Activated B cell treated with CpG ODN at 0.5 μM for 24 hours (primary cell): ENCODE results near the gene FAM110D. TPM values are rescaled to one million over a fixed set of nuclear protein-coding genes. Genes with fewer than 3 reads are reported as not detected.

Source experiments
- ATAC-seq: fragments of 200-7000 bp; cut with Tn5 transposase; one replicate; pipeline ENCODE4 v1.10.0; 2021; ENCODE audit warnings: low read depth, mild to moderate bottlenecking, moderate library complexity
- CTCF ChIA-PET: fragments of 350-600 bp; sonication (Branson Sonifier 250); formaldehyde crosslinking; loops from one replicate; lab custom pipeline; 2021; ENCODE audit warnings: antibody characterized with exemption; lab: Charles Lee
- POLR2A ChIA-PET: fragments of 350-600 bp; sonication (Branson Sonifier 250); formaldehyde crosslinking; loops from one replicate; lab custom pipeline; 2021; ENCODE audit warnings: antibody characterized with exemption; lab: Charles Lee
- DNase-seq: peaks from one replicate; pipeline ENCODE4 v3.0.0; 2022
- H3K27ac Mint-ChIP-seq: one replicate; pipeline ENCODE4 v1.8.0; 2020; ENCODE audit warnings: mixed read lengths
- H3K27me3 Mint-ChIP-seq: one replicate; pipeline ENCODE4 v1.8.0; 2021; ENCODE audit warnings: mixed read lengths
- H3K36me3 Mint-ChIP-seq: one replicate; pipeline ENCODE4 v1.8.0; 2021; ENCODE audit warnings: low read depth, mixed read lengths
- H3K4me1 Mint-ChIP-seq: one replicate; pipeline ENCODE4 v1.8.0; 2021; ENCODE audit warnings: mixed read lengths
- H3K4me3 Mint-ChIP-seq: one replicate; pipeline ENCODE4 v1.8.0; 2020; ENCODE audit warnings: mild to moderate bottlenecking, mixed read lengths
- H3K9me3 Mint-ChIP-seq: one replicate; pipeline ENCODE4 v1.8.0; 2020; ENCODE audit warnings: mixed read lengths
- intact Hi-C: fragments of 100-400 bp; cut with micrococcal nuclease; formaldehyde crosslinking; loops from one replicate; pipeline ENCODE4 v1.15.1; 2024
- total RNA-seq: library from RNA; stranded (reverse); gene quantifications from 2 replicates; pipeline ENCODE4 v1.2.3, GENCODE V29; 2022
- TF ChIP-seq, protein P1 (sequence below): fragments of 200-600 bp; IDR thresholded peaks from one replicate; pipeline ENCODE4 v1.8.0; 2022; ENCODE audit warnings: antibody characterized with exemption, mild to moderate bottlenecking

FAM110D gene
- total RNA-seq, 1 donor from 2014 or later, result not detected

DNA sequence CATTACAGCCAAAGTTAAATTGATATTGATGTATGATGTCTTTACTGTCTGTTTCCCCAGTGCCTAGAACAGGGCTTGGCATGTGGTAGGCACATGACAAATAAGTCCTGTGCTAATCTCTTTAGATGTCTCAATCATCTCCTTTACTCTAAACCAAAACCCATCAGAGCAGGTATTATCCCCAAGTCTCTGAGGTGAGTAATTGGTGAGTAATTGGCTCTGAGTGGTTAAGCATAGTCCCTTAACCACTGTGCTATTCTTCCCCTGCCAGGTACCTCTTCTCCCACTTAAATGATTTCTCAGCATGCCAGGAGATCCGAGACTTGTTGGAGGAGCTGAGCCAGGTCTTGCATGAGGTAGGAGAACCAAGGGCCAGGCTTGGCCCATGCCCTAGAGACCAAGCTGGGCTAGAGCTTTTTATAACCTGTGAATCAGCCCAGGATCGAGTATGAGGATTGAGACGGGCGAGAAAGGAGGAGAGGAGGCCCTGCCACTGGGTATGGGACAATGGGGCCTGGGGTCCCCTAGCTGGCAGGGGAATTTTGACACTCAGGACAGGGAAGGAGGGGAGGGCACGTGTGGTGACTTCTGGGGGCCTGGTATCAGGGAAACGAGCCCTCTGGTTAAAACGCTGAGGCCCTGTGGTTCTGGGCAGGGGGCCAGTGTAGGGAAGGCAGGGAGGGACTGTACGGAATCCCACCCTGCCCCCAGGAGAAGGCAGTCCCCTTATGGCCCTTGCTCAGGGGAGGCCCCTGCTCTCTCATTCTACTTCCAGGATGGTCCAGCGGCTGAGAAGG, 22.9 kb downstream of the FAM110D start:
- ChIA-PET POLR2A (no interaction called here), CTCF (no interaction called here)
- Mint-ChIP-seq H3K27ac (no peak overlapping the region), H3K9me3 (no peaks in the 10 kb centered on the region), H3K27me3 (no peaks in the 10 kb centered on the region), H3K4me1 (no peaks in the 10 kb centered on the region), H3K36me3 (no peaks in the 10 kb centered on the region), H3K4me3 (no peak overlapping the region)
- intact Hi-C loops, result no loop called here
- DNase-seq (no peak), ATAC-seq (no peak)
- TF ChIP-seq, protein P1, sequence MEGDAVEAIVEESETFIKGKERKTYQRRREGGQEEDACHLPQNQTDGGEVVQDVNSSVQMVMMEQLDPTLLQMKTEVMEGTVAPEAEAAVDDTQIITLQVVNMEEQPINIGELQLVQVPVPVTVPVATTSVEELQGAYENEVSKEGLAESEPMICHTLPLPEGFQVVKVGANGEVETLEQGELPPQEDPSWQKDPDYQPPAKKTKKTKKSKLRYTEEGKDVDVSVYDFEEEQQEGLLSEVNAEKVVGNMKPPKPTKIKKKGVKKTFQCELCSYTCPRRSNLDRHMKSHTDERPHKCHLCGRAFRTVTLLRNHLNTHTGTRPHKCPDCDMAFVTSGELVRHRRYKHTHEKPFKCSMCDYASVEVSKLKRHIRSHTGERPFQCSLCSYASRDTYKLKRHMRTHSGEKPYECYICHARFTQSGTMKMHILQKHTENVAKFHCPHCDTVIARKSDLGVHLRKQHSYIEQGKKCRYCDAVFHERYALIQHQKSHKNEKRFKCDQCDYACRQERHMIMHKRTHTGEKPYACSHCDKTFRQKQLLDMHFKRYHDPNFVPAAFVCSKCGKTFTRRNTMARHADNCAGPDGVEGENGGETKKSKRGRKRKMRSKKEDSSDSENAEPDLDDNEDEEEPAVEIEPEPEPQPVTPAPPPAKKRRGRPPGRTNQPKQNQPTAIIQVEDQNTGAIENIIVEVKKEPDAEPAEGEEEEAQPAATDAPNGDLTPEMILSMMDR, result no peak

DNA sequence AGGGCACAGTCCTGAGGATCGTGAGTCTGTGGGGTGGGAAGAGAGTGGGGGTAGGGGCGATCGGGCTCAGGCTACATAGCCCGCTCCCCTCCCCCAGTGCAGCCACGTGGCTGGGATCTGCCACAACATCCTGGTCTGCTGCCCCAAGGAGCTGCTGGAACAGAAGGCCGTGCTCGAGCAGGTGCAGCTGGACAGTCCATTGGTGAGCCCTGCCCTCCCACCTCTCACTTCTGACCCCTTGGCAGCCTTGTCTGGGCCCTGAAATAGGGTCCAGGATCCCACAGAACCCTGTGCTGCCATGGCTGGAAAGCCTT, 23.5 kb downstream of the FAM110D start:
- Mint-ChIP-seq H3K4me3 (no peak overlapping the region), H3K4me1 (no peaks in the 10 kb centered on the region), H3K27ac (no peak overlapping the region), H3K36me3 (no peaks in the 10 kb centered on the region), H3K9me3 (no peaks in the 10 kb centered on the region), H3K27me3 (no peaks in the 10 kb centered on the region)
- POLR2A ChIA-PET, result no interaction called here
- intact Hi-C loops, result no loop called here
- CTCF ChIA-PET, result no interaction called here
- TF ChIP-seq, protein P1, result no peak
- no peak for ATAC-seq
- no peak for DNase-seq

DNA sequence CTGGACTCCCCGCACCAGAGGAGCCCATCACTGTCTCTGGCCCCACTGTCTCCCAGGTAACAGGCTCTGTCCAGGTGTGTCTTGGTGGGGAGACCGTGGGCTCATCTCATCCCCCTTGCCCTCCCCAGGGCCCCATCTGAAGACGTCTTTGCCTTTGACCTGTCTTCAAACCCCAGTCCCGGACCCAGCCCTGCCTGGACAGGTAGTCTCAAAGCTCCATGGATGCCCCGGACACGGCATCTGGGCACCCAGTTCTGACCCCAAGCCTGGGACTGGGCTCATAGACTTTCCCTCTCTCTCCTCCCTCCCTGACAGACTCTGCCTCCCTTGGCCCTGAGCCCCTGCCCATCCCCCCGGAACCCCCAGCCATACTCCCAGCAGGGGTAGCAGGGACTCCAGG, 25.2 kb downstream of the FAM110D start:
- H3K4me1 Mint-ChIP-seq, result no peaks in the 10 kb centered on the region
- H3K27me3 Mint-ChIP-seq, result no peaks in the 10 kb centered on the region
- ChIA-PET CTCF (no interaction called here), POLR2A (no interaction called here)
- DNase-seq (no peak), ATAC-seq (no peak)
- TF ChIP-seq, protein P1, result no peak
- H3K36me3 Mint-ChIP-seq, result no peaks in the 10 kb centered on the region
- no peak overlapping the region for H3K4me3 Mint-ChIP-seq
- no peaks in the 10 kb centered on the region for H3K9me3 Mint-ChIP-seq
- intact Hi-C loops, result no loop called here
- H3K27ac Mint-ChIP-seq, result no peak overlapping the region

DNA sequence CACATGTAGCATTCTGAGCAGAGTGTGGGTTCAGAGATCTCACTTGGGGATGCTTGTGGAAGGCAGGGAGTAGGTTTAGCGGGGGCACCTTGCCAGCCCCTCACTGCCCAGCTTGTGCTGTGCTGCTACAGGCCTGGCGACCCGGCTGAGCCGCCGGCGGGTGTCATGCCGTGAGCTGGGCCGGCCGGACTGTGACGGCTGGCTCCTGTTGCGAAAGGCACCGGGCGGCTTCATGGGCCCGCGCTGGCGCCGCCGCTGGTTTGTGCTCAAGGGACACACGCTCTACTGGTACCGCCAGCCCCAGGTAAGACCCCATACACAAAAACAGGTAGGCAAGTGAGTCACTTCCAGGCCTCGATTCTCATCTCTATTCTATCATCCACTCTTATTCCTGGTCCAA, 26.0 kb downstream of the FAM110D start:
- ATAC-seq, result no peak
- TF ChIP-seq, protein P1, result no peak
- no peaks in the 10 kb centered on the region for H3K36me3 Mint-ChIP-seq
- no peak overlapping the region for H3K27ac Mint-ChIP-seq
- H3K9me3 Mint-ChIP-seq, result no peaks in the 10 kb centered on the region
- DNase-seq, result no peak
- H3K27me3 Mint-ChIP-seq, result no peaks in the 10 kb centered on the region
- no peaks in the 10 kb centered on the region for H3K4me1 Mint-ChIP-seq
- ChIA-PET CTCF (no interaction called here), POLR2A (no interaction called here)
- no peak overlapping the region for H3K4me3 Mint-ChIP-seq
- intact Hi-C loops, result no loop called here

DNA sequence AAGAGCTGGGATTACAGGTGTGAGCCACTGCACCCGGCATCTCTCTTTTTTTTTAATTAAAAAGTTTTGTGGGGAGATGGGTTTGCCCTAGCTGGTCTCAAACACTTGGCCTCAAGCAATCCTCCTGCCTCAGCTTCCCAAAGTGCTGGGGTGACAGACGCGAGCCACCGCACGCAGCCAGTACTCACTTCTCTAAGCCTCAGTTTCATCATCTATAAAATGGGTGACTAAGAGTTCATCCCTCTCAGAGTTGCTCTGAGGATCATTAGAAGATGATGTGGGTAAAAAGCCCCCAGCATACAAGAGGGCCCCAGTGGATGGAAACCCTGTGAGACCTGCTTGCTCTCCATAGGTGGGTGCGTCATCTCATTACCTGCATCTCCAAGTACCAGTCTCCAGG, 29.0 kb downstream of the FAM110D start:
- CTCF ChIA-PET, result no interaction called here
- Mint-ChIP-seq H3K4me1 (no peaks in the 10 kb centered on the region), H3K27ac (no peak overlapping the region), H3K27me3 (no peaks in the 10 kb centered on the region), H3K9me3 (no peaks in the 10 kb centered on the region), H3K36me3 (no peaks in the 10 kb centered on the region), H3K4me3 (no peak overlapping the region)
- ATAC-seq, result no peak
- intact Hi-C loops, result no loop called here
- no peak for DNase-seq
- POLR2A ChIA-PET, result no interaction called here
- TF ChIP-seq, protein P1, result no peak
